Activated CD4-positive, alpha-beta memory T cell treated with anti-CD3 and anti-CD28 coated beads, Interleukin-2, amount 10 ng/mL, durations not matched to agents 7 days and 5 days (primary cell): ENCODE data around the gene LHFPL3. TPM values are rescaled to one million over a fixed set of nuclear protein-coding genes. Genes with fewer than 3 reads are reported as not detected.
A peak's percentile ranks its signal among the peaks of the same experiment; 100 is the strongest.

ENCODE experiments used
- CTCF ChIA-PET: fragments of 350-600 bp; sonication (Branson Sonifier 250); formaldehyde crosslinking; loops from one replicate; lab custom pipeline; 2021; ENCODE audit warnings: antibody characterized with exemption, inconsistent platforms; lab: Charles Lee
- POLR2A ChIA-PET: fragments of 350-600 bp; sonication (Branson Sonifier 250); formaldehyde crosslinking; loops from one replicate; lab custom pipeline; 2021; ENCODE audit warnings: antibody characterized with exemption; lab: Charles Lee
- DNase-seq: peaks from one replicate; pipeline ENCODE4 v3.0.0-alpha.2; 2020
- H3K27ac Mint-ChIP-seq: one replicate; pipeline ENCODE4 v1.8.0; 2021; ENCODE audit warnings: mild to moderate bottlenecking, mixed read lengths
- H3K27me3 Mint-ChIP-seq: one replicate; pipeline ENCODE4 v1.8.0; 2021; ENCODE audit warnings: mixed read lengths
- H3K36me3 Mint-ChIP-seq: one replicate; pipeline ENCODE4 v1.8.0; 2021; ENCODE audit warnings: low read depth, mixed read lengths
- H3K4me1 Mint-ChIP-seq: one replicate; pipeline ENCODE4 v1.8.0; 2021; ENCODE audit warnings: mixed read lengths
- H3K4me3 Mint-ChIP-seq: one replicate; pipeline ENCODE4 v1.8.0; 2021; ENCODE audit warnings: mild to moderate bottlenecking, mixed read lengths
- H3K9me3 Mint-ChIP-seq: one replicate; pipeline ENCODE4 v1.8.0; 2021; ENCODE audit warnings: mixed read lengths
- total RNA-seq, 2 experiments: library from RNA; stranded (reverse); gene quantifications; one replicate each; pipeline ENCODE4 v1.2.3, GENCODE V29; 2021

LHFPL3 gene
- total RNA-seq, 2 experiments from 2014 or later: not detected

DNA sequence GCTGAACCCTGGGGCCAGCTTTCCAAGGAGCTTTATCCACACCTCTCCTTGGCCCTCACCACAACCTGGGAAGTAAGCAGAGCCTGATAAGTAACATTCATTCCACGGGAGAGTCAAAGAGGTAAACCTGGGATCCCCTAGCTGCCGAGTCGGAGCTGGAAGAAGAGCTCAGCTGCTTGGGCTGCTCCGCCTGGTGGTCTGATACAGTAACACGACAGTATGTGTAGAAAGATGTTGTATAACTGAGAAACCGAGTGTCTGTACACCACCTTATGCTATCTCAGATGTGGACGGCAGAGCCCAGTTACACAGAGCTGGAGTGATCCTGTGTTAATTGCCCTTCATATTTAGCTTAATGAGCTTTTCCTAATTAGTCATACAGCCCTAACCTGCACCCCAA, 534.3 kb downstream of the LHFPL3 start:
- H3K9me3 Mint-ChIP-seq: peaks cover 2% of the 10 kb centered on the region
- CTCF ChIA-PET: interaction anchor here (0.9 to 3.5 kb wide), 6 partner anchors 10 to 631 kb away, joined by 3 to 21 read pairs (median 6); no protein-coding TSS in a partner anchor
- H3K4me1 Mint-ChIP-seq: peaks cover 10% of the 10 kb centered on the region

GRCh38 chr7:104873401-104873800, 545.0 kb downstream of the LHFPL3 start:
- no peak for DNase-seq
- H3K4me3 Mint-ChIP-seq: no peak overlapping the region
- H3K36me3 Mint-ChIP-seq: no peaks in the 10 kb centered on the region
- H3K27ac Mint-ChIP-seq: no peak overlapping the region
- peaks cover 6% of the 10 kb centered on the region for H3K4me1 Mint-ChIP-seq
- H3K9me3 Mint-ChIP-seq: no peaks in the 10 kb centered on the region
- H3K27me3 Mint-ChIP-seq: no peaks in the 10 kb centered on the region
- POLR2A ChIA-PET: no interaction called here
- CTCF ChIA-PET: interaction anchor here (5.6 kb wide), 1 partner anchor 10 kb away, joined by 36 read pairs; no protein-coding TSS in a partner anchor

More for the DNA sequence above, 534.3 kb downstream of the LHFPL3 start:
- Mint-ChIP-seq H3K27me3 (peaks cover 29% of the 10 kb centered on the region), H3K4me3 (no peak overlapping the region), H3K27ac (no peak overlapping the region), H3K36me3 (peaks cover 3% of the 10 kb centered on the region)
- POLR2A ChIA-PET: no interaction called here
- DNase-seq: no peak

DNA sequence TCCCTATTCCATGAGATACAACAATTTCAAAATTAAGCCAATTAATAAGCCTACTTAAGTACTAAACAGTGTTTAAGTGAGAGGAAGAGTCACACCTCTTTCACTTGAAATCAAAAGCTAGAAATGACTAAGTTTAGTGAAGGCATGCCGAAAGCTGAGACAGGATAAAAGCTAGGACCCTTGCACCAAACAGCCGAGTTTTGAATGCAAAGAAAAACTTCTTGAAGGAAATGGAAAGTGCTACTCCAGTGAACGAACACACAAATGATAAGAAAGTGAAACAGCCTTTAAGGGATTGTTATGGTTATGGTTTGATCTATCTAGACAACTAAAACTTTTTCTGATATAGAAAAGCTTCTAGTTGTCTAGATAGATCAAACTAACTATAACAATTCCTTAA, 550.2 kb downstream of the LHFPL3 start:
- Mint-ChIP-seq H3K9me3 (no peaks in the 10 kb centered on the region), H3K4me3 (peak overlapping the region; percentile 29), H3K27ac (peak overlapping the region; percentile 50), H3K36me3 (no peaks in the 10 kb centered on the region), H3K4me1 (peaks cover 23% of the 10 kb centered on the region), H3K27me3 (no peaks in the 10 kb centered on the region)
- ChIA-PET CTCF (interaction anchor here (0.7 to 1.8 kb wide), 6 partner anchors 18 to 647 kb away, joined by 3 to 24 read pairs (median 3); no protein-coding TSS in a partner anchor), POLR2A (interaction anchor here (1.1 to 1.3 kb wide), 4 partner anchors 17 to 78 kb away, joined by 3 to 5 read pairs (median 4); no protein-coding TSS in a partner anchor)
- no peak for DNase-seq

DNA sequence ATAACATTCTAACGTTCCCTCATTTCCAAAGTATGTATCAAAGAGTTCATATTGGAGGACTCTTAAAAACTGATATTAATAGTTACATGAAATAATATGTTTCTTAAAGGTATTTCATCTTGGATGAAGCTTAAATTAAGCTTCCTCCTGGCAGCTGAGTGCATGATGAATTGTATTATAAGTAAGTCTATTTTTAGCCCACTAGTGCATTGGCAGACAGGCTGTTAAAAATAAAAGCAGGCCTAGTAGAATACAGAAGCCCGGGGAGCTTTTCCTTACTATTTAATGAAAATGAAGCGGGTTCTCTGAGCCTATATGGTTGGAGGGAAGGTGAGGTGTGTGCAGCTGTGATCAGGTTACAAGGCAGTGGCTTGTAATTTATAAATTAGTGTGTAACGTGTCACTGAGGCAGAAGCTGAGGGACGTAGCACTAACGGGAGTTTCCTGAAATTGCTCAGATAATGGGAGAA, 554.9 kb downstream of the LHFPL3 start:
- Mint-ChIP-seq H3K27me3 (peaks cover 11% of the 10 kb centered on the region), H3K36me3 (no peaks in the 10 kb centered on the region), H3K4me1 (peaks cover 21% of the 10 kb centered on the region), H3K4me3 (no peak overlapping the region), H3K27ac (no peak overlapping the region), H3K9me3 (no peaks in the 10 kb centered on the region)
- POLR2A ChIA-PET: interaction anchor here (0.9 to 1.1 kb wide), 2 partner anchors 35 to 37 kb away, joined by 3 read pairs; no protein-coding TSS in a partner anchor
- CTCF ChIA-PET: interaction anchor here (0.6 to 4.1 kb wide), 32 partner anchors 11 to 706 kb away, joined by 3 to 136 read pairs (median 4); no protein-coding TSS in a partner anchor
- no peak for DNase-seq

DNA sequence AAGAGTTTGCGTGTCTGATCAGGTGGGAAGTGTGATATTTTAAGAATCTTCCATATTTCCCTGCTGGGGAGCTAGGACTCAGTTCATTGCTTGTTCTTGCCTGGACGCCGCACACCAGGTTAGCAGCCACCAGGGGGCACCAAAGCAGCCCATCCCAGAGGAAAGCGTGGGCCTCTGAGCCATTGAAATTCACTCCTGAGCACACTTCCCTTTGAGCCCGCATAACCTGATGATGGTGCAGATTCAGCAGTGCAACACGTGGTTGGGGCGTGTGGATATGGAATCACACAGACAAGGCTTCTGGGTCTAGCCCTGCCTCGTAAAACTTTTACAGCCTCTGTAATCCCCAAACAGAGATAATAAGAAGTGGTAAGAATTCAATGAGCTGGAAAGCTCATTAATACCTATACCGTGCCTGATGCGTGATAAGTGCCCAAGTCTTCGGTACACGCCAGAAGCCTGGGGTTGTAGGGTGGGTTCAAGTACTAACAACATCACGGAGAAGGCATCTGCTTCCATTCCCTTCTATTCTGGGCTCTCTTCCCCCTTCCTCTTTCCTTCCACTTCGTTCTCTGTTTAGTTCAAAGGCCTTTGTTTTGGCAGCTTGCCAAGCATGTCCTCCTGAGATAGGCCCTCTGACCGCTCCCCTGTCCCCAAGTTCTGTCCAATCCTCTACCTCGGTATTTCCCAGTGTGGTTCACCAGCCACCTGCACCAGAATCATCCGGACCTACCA, 555.5 kb downstream of the LHFPL3 start:
- POLR2A ChIA-PET: interaction anchor here (0.9 to 1.1 kb wide), 3 partner anchors 11 to 37 kb away, joined by 3 read pairs; no protein-coding TSS in a partner anchor
- Mint-ChIP-seq H3K9me3 (no peaks in the 10 kb centered on the region), H3K27ac (no peak overlapping the region), H3K36me3 (no peaks in the 10 kb centered on the region), H3K4me3 (no peak overlapping the region), H3K4me1 (peaks cover 15% of the 10 kb centered on the region), H3K27me3 (peaks cover 11% of the 10 kb centered on the region)
- DNase-seq: peak; percentile 72
- CTCF ChIA-PET: interaction anchor here (0.7 to 4.1 kb wide), 32 partner anchors 11 to 705 kb away, joined by 3 to 136 read pairs (median 4); no protein-coding TSS in a partner anchor

DNA sequence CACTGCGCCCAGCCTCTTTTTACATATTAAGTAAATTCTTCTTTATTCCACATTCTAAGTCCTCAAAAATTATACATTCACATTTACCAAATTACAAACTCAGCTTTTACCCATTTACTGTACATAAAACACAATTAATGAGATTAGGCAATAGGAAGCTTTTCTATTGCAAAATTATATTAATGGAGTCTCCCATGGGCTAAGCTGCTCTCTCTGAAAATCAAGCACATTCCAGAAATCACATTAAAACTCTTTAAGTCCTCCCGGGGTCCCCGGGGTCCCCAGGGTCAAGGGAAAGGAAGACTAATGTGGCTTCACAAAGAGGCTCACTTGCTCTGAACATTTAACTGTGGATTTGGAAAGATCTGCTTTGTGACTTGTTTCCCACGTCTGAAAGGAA, 558.2 kb downstream of the LHFPL3 start:
- Mint-ChIP-seq H3K27me3 (peaks cover 11% of the 10 kb centered on the region), H3K4me1 (peaks cover 5% of the 10 kb centered on the region), H3K36me3 (no peaks in the 10 kb centered on the region), H3K27ac (no peak overlapping the region), H3K9me3 (no peaks in the 10 kb centered on the region), H3K4me3 (no peak overlapping the region)
- POLR2A ChIA-PET: no interaction called here
- CTCF ChIA-PET: no interaction called here
- no peak for DNase-seq

GRCh38 chr7:104890216-104890615, 561.8 kb downstream of the LHFPL3 start:
- no peak for DNase-seq
- CTCF ChIA-PET: interaction anchor here (0.8 kb wide), 1 partner anchor 10 kb away, joined by 3 read pairs; no protein-coding TSS in a partner anchor
- peaks cover 2% of the 10 kb centered on the region for H3K4me1 Mint-ChIP-seq
- H3K27me3 Mint-ChIP-seq: peaks cover 10% of the 10 kb centered on the region
- no peaks in the 10 kb centered on the region for H3K9me3 Mint-ChIP-seq
- H3K36me3 Mint-ChIP-seq: no peaks in the 10 kb centered on the region
- H3K27ac Mint-ChIP-seq: no peak overlapping the region
- no peak overlapping the region for H3K4me3 Mint-ChIP-seq
- POLR2A ChIA-PET: no interaction called here

DNA sequence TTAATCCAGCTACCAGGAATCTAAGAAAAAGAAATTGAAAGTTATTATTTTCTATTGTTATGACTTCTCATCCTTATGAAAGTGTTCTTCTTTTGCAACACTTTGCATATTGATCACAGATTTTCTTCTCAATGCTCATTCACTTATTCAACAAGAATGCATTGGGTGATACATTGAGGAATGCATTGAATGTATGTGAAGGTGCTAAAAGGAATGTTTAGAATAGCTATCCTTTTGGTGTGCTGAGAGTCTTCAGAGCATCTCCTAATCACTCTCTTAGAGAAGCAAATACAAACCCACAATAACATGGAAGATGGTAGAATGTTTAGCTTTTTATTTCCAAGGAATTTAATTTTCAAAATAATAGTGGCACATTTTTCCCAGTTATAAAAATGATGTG, 563.5 kb downstream of the LHFPL3 start:
- H3K9me3 Mint-ChIP-seq: no peaks in the 10 kb centered on the region
- POLR2A ChIA-PET: no interaction called here

GRCh38 chr7:104894314-104894713, 565.9 kb downstream of the LHFPL3 start:
- H3K27me3 Mint-ChIP-seq: peaks cover 2% of the 10 kb centered on the region
- peaks cover 9% of the 10 kb centered on the region for H3K4me1 Mint-ChIP-seq
- ChIA-PET POLR2A (no interaction called here), CTCF (interaction anchor here (1.2 to 6.7 kb wide), 2 partner anchors 11 to 47 kb away, joined by 3 to 57 read pairs; no protein-coding TSS in a partner anchor)
- no peak overlapping the region for H3K4me3 Mint-ChIP-seq
- no peak overlapping the region for H3K27ac Mint-ChIP-seq
- H3K36me3 Mint-ChIP-seq: no peaks in the 10 kb centered on the region
- no peak for DNase-seq
- H3K9me3 Mint-ChIP-seq: no peaks in the 10 kb centered on the region

More for the DNA sequence above, 563.5 kb downstream of the LHFPL3 start:
- Mint-ChIP-seq H3K27ac (no peak overlapping the region), H3K27me3 (peaks cover 3% of the 10 kb centered on the region), H3K4me3 (no peak overlapping the region), H3K36me3 (no peaks in the 10 kb centered on the region), H3K4me1 (peaks cover 5% of the 10 kb centered on the region)
- DNase-seq: no peak
- CTCF ChIA-PET: interaction anchor here (1.0 to 6.7 kb wide), 2 partner anchors 9 to 26 kb away, joined by 3 to 57 read pairs; no protein-coding TSS in a partner anchor

DNA sequence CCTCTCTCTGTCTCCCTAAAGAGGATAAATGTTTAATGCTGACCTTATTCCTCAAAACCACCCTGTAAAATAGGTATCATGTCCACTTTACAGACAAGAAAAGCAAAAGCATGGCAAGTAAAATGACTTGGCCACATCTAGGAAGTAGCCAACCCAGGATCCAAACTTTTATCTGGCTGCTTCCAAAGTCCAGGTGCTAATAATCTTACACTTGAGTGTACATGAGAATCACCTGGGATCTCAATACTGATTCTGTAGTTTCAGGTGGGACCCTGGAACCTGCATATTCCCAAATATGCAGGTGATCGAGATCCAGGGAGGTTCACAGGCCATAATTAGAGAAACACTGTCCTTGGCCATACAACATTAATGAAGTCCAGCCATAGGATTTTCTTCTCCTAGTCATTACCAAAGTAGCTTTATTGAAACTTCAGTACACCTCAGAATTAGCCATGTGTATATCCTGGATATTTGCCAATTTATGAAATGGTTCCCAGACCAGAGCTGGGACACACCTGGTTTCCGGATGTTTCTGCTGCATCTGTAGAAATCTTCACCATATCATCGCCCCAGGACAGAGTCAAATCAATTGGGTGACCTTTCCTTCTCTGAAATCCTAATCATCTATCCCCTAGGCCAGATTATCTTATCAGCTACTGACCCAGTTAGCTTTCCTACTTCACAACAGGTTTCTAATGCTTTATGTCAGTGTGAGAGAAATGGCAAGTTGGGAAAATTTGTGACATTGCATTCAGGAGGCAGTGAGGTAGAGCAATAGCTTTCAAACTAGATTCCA, 566.5 kb downstream of the LHFPL3 start:
- H3K4me3 Mint-ChIP-seq: no peak overlapping the region
- ChIA-PET CTCF (interaction anchor here (1.2 to 6.7 kb wide), 2 partner anchors 12 to 47 kb away, joined by 3 to 57 read pairs; no protein-coding TSS in a partner anchor), POLR2A (interaction anchor here (0.9 to 1.0 kb wide), 2 partner anchors 11 to 16 kb away, joined by 3 read pairs; no protein-coding TSS in a partner anchor)
- H3K4me1 Mint-ChIP-seq: peaks cover 9% of the 10 kb centered on the region
- no peaks in the 10 kb centered on the region for H3K36me3 Mint-ChIP-seq
- H3K27me3 Mint-ChIP-seq: peaks cover 3% of the 10 kb centered on the region
- H3K9me3 Mint-ChIP-seq: no peaks in the 10 kb centered on the region
- H3K27ac Mint-ChIP-seq: no peak overlapping the region
- no peak for DNase-seq

DNA sequence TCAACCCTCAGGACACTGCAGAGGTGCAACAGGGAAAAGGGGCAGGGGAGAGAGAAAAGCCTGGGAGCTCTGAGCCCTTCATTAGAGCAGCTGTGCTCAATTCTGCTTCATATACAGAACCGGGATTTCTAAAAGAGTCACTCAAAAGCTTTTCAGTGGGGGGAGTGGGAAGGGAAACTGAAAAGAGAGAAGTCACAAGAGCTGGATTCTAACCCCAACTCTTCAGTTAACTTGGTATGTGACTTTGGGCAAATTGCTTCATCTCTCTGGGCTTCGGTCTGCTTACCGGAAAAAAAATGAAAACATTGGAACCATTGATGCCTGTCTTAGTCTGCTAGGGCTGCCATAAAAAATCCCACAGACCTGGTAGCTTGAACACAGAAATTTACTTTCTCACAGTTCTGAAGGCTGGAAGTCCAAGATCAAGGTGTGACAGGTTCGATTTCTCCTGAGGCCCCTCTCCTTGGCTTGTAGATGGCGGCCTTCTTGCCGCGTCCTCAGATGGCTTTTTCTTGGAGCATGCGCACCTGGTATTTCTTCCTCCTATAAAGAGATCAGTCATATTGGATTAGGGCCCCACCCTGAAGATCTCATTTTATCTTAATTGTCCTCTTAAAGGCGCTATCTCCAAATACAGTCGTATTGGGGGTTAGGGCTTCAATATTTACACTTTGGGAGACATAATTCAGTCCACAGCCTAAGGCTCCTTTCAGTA, 567.3 kb downstream of the LHFPL3 start:
- no peaks in the 10 kb centered on the region for H3K36me3 Mint-ChIP-seq
- no peaks in the 10 kb centered on the region for H3K9me3 Mint-ChIP-seq
- POLR2A ChIA-PET: interaction anchor here (0.9 to 1.0 kb wide), 2 partner anchors 11 to 17 kb away, joined by 3 read pairs; no protein-coding TSS in a partner anchor
- peaks cover 3% of the 10 kb centered on the region for H3K27me3 Mint-ChIP-seq
- CTCF ChIA-PET: interaction anchor here (1.2 to 6.7 kb wide), 2 partner anchors 12 to 48 kb away, joined by 3 to 57 read pairs; no protein-coding TSS in a partner anchor
- peaks cover 9% of the 10 kb centered on the region for H3K4me1 Mint-ChIP-seq
- H3K27ac Mint-ChIP-seq: no peak overlapping the region
- no peak overlapping the region for H3K4me3 Mint-ChIP-seq
- no peak for DNase-seq

DNA sequence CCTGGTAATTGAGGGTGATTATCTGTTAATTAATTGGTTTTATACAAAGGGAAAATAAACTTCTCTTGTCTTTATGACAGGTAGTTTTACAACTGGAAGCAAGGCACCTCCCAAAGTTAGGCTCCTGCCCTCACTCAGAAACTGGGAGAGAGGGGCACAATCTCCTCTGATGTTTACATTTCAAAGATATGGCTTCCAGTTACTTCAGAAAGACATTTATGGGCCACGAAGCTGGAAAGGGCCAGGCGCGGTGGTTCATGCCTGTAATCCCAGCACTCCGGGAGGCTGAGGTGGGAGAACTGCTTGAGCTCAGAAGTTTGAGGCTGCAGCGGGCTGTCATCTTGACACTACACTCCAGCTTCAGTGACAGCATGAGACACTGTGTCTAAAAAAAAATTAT, 570.0 kb downstream of the LHFPL3 start:
- Mint-ChIP-seq H3K9me3 (no peaks in the 10 kb centered on the region), H3K4me1 (peaks cover 7% of the 10 kb centered on the region), H3K4me3 (no peak overlapping the region), H3K36me3 (no peaks in the 10 kb centered on the region), H3K27me3 (peaks cover 3% of the 10 kb centered on the region), H3K27ac (no peak overlapping the region)
- POLR2A ChIA-PET: no interaction called here
- no peak for DNase-seq
- CTCF ChIA-PET: interaction anchor here (0.6 to 1.7 kb wide), 2 partner anchors 15 to 257 kb away, joined by 4 to 13 read pairs; no protein-coding TSS in a partner anchor
